Neuronal stem cell (in vitro differentiated cells): ENCODE results near the gene TRPM3.

Experiments
- DNase-seq: peaks from one replicate; pipeline ENCODE4 v3.0.0-alpha.2; 2013; ENCODE audit warnings: low spot score
- H2AFZ ChIP-seq: one replicate; pipeline ENCODE4 v1.6.1; 2013; ENCODE audit warnings: mild to moderate bottlenecking, low read length, inconsistent platforms
- H2AK5ac ChIP-seq: 2 replicates; pipeline ENCODE4 v1.6.1; 2013; ENCODE audit warnings: low read depth, mild to moderate bottlenecking, inconsistent platforms, low read length, moderate library complexity, mixed read lengths
- H2BK120ac ChIP-seq: 2 replicates; pipeline ENCODE4 v1.6.1; 2013; ENCODE audit warnings: low read depth, mild to moderate bottlenecking, inconsistent platforms, low read length, moderate library complexity, mixed read lengths
- H2BK12ac ChIP-seq: one replicate; pipeline ENCODE4 v1.6.1; 2013; ENCODE audit warnings: low read length, inconsistent platforms
- H2BK15ac ChIP-seq: 2 replicates; pipeline ENCODE4 v1.6.1; 2013; ENCODE audit warnings: mild to moderate bottlenecking, low read length, inconsistent platforms, mixed read lengths
- H2BK5ac ChIP-seq: one replicate; pipeline ENCODE4 v1.6.1; 2013; ENCODE audit warnings: inconsistent platforms, mild to moderate bottlenecking, low read length, moderate library complexity
- H3K14ac ChIP-seq: one replicate; pipeline ENCODE4 v1.6.1; 2013; ENCODE audit warnings: low read length, inconsistent platforms
- H3K18ac ChIP-seq: 2 replicates; pipeline ENCODE4 v1.6.1; 2013; ENCODE audit warnings: low read length, inconsistent platforms
- H3K23ac ChIP-seq: 2 replicates; pipeline ENCODE4 v1.6.1; 2013; ENCODE audit warnings: low read depth, mild to moderate bottlenecking, mixed read lengths, low read length, inconsistent platforms; ENCODE audit not compliant: poor library complexity
- H3K27ac ChIP-seq: replicated peaks from 3 replicates; pipeline ENCODE4 v1.5.1; 2013; ENCODE audit warnings: low read length, inconsistent platforms
- H3K27me3 ChIP-seq, 3 experiments: 2 replicates each; pipeline ENCODE4 v1.6.1; 2013; ENCODE audit warnings: low read length in 3 of 3, mild to moderate bottlenecking in 2 of 3, inconsistent platforms in 1 of 3, low read depth in 1 of 3, mixed read lengths in 1 of 3, moderate library complexity in 1 of 3; ENCODE audit not compliant: control insufficient read depth in 3 of 3, insufficient read depth in 3 of 3
- H3K36me3 ChIP-seq, 2 donors: replicated peaks in 1 of 2; 2 replicates each; pipeline ENCODE4 v1.6.1; 2013; ENCODE audit warnings: low read length in 2 of 2; ENCODE audit not compliant: control insufficient read depth in 2 of 2, insufficient read depth in 2 of 2
- H3K4ac ChIP-seq: 2 replicates; pipeline ENCODE4 v1.6.1; 2013; ENCODE audit warnings: inconsistent platforms, mild to moderate bottlenecking, low read length, moderate library complexity
- H3K4me1 ChIP-seq, 2 donors: 1 replicate in 1 of 2; 2 replicates in 1 of 2; pipeline ENCODE4 v1.6.1; 2013; ENCODE audit warnings: low read length in 2 of 2, low read depth in 1 of 2; ENCODE audit not compliant: control insufficient read depth in 2 of 2, insufficient read depth in 1 of 2
- H3K4me2 ChIP-seq: one replicate; pipeline ENCODE4 v1.6.1; 2013; ENCODE audit warnings: mild to moderate bottlenecking, low read length, inconsistent platforms; ENCODE audit not compliant: insufficient read depth, poor library complexity, severe bottlenecking
- H3K4me3 ChIP-seq, 2 donors: 2 replicates each; pipeline ENCODE4 v1.5.1; 2013; ENCODE audit warnings: low read length in 2 of 2, mild to moderate bottlenecking in 2 of 2, inconsistent platforms in 1 of 2, moderate library complexity in 1 of 2
- H3K79me1 ChIP-seq: one replicate; pipeline ENCODE4 v1.6.1; 2013; ENCODE audit warnings: low read depth, mild to moderate bottlenecking, inconsistent platforms, low read length, moderate library complexity
- H3K9ac ChIP-seq: one replicate; pipeline ENCODE4 v1.6.1; 2013; ENCODE audit warnings: mild to moderate bottlenecking, low read depth, low read length, inconsistent platforms; ENCODE audit not compliant: poor library complexity
- H3K9me3 ChIP-seq, 2 donors: replicated peaks in 1 of 2; 2 replicates each; pipeline versions ENCODE3 to v1.6.1; 2013; ENCODE audit warnings: low read length in 2 of 2, mild to moderate bottlenecking in 2 of 2, inconsistent platforms in 1 of 2, low read depth in 1 of 2, mixed read lengths in 1 of 2, moderate library complexity in 1 of 2; ENCODE audit not compliant: control insufficient read depth in 2 of 2, insufficient read depth in 1 of 2
- H4K8ac ChIP-seq: one replicate; pipeline ENCODE4 v1.6.1; 2013; ENCODE audit warnings: low read depth, mild to moderate bottlenecking, inconsistent platforms, low read length, moderate library complexity
- H4K91ac ChIP-seq: one replicate; pipeline ENCODE4 v1.6.1; 2013; ENCODE audit warnings: low read length, low read depth, mild to moderate bottlenecking, inconsistent platforms; ENCODE audit not compliant: poor library complexity
- WGBS, 2 donors: extraction: QIAGEN DNeasy Blood & Tissue Kit; methylation state at CpG; one replicate each; pipeline ENCODE4 v1.1.7; 2013; ENCODE audit warnings: missing lambda C conversion rate in 2 of 2, mixed read lengths in 1 of 2; ENCODE audit not compliant: insufficient read length in 2 of 2, insufficient replicate concordance in 1 of 2; ENCODE audit errors: extremely low coverage in 2 of 2; 5-methylcytosine and 5-hydroxymethylcytosine counted together

The TRPM3 gene

GRCh38 chr9:70789086-70789485 lies 332.3 kb downstream of the TRPM3 start:
- Histone ChIP-seq H3K9me3 (no peaks in the 10 kb centered on the region), H2BK120ac (no peak overlapping the region), H3K4me1 (peaks cover 4 to 14% of the 10 kb centered on the region in 2 donors), H3K36me3 (no peaks in the 10 kb centered on the region), H4K8ac (no peak overlapping the region), H2AFZ (no peak overlapping the region), H3K4me3 (no peak overlapping the region), H2BK12ac (no peak overlapping the region), H2BK15ac (no peak overlapping the region), H3K27me3 (no peaks in the 10 kb centered on the region), H2BK5ac (no peak overlapping the region), H3K18ac (no peak overlapping the region), H3K9ac (no peak overlapping the region), H4K91ac (no peak overlapping the region), H3K79me1 (no peaks in the 10 kb centered on the region), H3K4me2 (no peak overlapping the region), H3K23ac (no peak overlapping the region), H3K14ac (no peak overlapping the region), H3K27ac (no peak overlapping the region), H2AK5ac (no peak overlapping the region), H3K4ac (no peak overlapping the region)
- no peak for DNase-seq
- WGBS, 2 donors, result no CpG with 5 or more reads among the region's 1 CpG

GRCh38 chr9:70784456-70784855 lies 337.0 kb downstream of the TRPM3 start:
- H3K4me1 ChIP-seq, result peaks cover 0 to under 1% of the 10 kb centered on the region in 2 donors

GRCh38 chr9:70778568-70778967 lies 342.9 kb downstream of the TRPM3 start:
- no peak for DNase-seq
- no peaks in the 10 kb centered on the region for H3K79me1 ChIP-seq

More at GRCh38 chr9:70784456-70784855, 337.0 kb downstream of the TRPM3 start:
- Histone ChIP-seq H3K27ac (no peak overlapping the region), H2BK15ac (no peak overlapping the region), H2AK5ac (no peak overlapping the region), H2BK12ac (no peak overlapping the region), H2BK120ac (no peak overlapping the region), H3K23ac (no peak overlapping the region), H3K9ac (no peak overlapping the region), H3K14ac (no peak overlapping the region), H3K27me3 (no peaks in the 10 kb centered on the region), H3K36me3 (no peaks in the 10 kb centered on the region), H3K79me1 (no peaks in the 10 kb centered on the region), H3K4me2 (no peak overlapping the region), H3K9me3 (no peaks in the 10 kb centered on the region), H4K8ac (no peak overlapping the region), H3K4ac (no peak overlapping the region), H3K4me3 (no peak overlapping the region), H4K91ac (no peak overlapping the region), H2AFZ (no peak overlapping the region), H2BK5ac (no peak overlapping the region), H3K18ac (no peak overlapping the region)
- WGBS, 2 donors, result no CpG with 5 or more reads among the region's 2 CpGs
- DNase-seq, result no peak

GRCh38 chr9:70773579-70773978 lies 347.8 kb downstream of the TRPM3 start:
- H3K4ac ChIP-seq, result no peak overlapping the region
- no peak overlapping the region for H3K9ac ChIP-seq
- no peak overlapping the region for H4K8ac ChIP-seq
- H3K18ac ChIP-seq, result no peak overlapping the region
- no peak overlapping the region for H3K14ac ChIP-seq
- H3K27me3 ChIP-seq, result no peaks in the 10 kb centered on the region
- H4K91ac ChIP-seq, result no peak overlapping the region
- no peak overlapping the region for H2BK5ac ChIP-seq
- no CpG with 5 or more reads among the region's 5 CpGs for WGBS, 2 donors
- H3K27ac ChIP-seq, result no peak overlapping the region
- H2AFZ ChIP-seq, result no peak overlapping the region
- H2BK12ac ChIP-seq, result no peak overlapping the region
- H2AK5ac ChIP-seq, result no peak overlapping the region
- H3K4me1 ChIP-seq, result peaks cover 4 to 22% of the 10 kb centered on the region in 2 donors
- no peaks in the 10 kb centered on the region for H3K79me1 ChIP-seq
- no peak overlapping the region for H3K23ac ChIP-seq
- H2BK15ac ChIP-seq, result no peak overlapping the region
- no peak for DNase-seq
- peaks cover 0 to 8% of the 10 kb centered on the region in 2 donors for H3K9me3 ChIP-seq
- no peak overlapping the region for H3K4me3 ChIP-seq
- H3K36me3 ChIP-seq, result no peaks in the 10 kb centered on the region
- H3K4me2 ChIP-seq, result no peak overlapping the region
- no peak overlapping the region for H2BK120ac ChIP-seq

More at GRCh38 chr9:70778568-70778967, 342.9 kb downstream of the TRPM3 start:
- H4K8ac ChIP-seq, result no peak overlapping the region
- no peak overlapping the region for H4K91ac ChIP-seq
- H3K4me2 ChIP-seq, result no peak overlapping the region
- no peak overlapping the region for H2BK12ac ChIP-seq
- H3K18ac ChIP-seq, result no peak overlapping the region
- H3K4me1 ChIP-seq, result peaks cover 4 to 22% of the 10 kb centered on the region in 2 donors
- no peak overlapping the region for H3K23ac ChIP-seq
- H2AK5ac ChIP-seq, result no peak overlapping the region
- no peak overlapping the region for H3K9ac ChIP-seq
- H2AFZ ChIP-seq, result no peak overlapping the region
- no peak overlapping the region for H2BK15ac ChIP-seq
- no peak overlapping the region for H3K4me3 ChIP-seq
- H3K36me3 ChIP-seq, result no peaks in the 10 kb centered on the region
- no peak overlapping the region for H3K27ac ChIP-seq
- H3K4ac ChIP-seq, result no peak overlapping the region
- H3K9me3 ChIP-seq, result peaks cover 0 to 4% of the 10 kb centered on the region in 2 donors
- no peak overlapping the region for H2BK120ac ChIP-seq
- H3K27me3 ChIP-seq, result no peaks in the 10 kb centered on the region
- WGBS, 2 donors, result no CpG with 5 or more reads among the region's 3 CpGs
- no peak overlapping the region for H3K14ac ChIP-seq
- H2BK5ac ChIP-seq, result no peak overlapping the region
